GM12873 (cell line): ENCODE measurements around the gene ZG16B.

Source experiments
- CTCF ChIP-seq: IDR thresholded peaks from 2 replicates; pipeline ENCODE4 v1.5.1; 2012; ENCODE audit warnings: low read depth, mild to moderate bottlenecking, moderate library complexity, low read length, control low read depth; ENCODE audit not compliant: insufficient read depth; ENCODE audit errors: missing control alignments

The ZG16B gene

GRCh38 chr16:2841606-2842339 lies 11.7 kb downstream of the ZG16B start:
- no peak for TF ChIP-seq CTCF

GRCh38 chr16:2842340-2843000 lies 12.4 kb downstream of the ZG16B start:
- peak; percentile 71 for TF ChIP-seq CTCF

GRCh38 chr16:2843526-2843925 lies 13.4 kb downstream of the ZG16B start:
- TF ChIP-seq CTCF, result no peak

GRCh38 chr16:2845116-2845515 lies 15.0 kb downstream of the ZG16B start:
- TF ChIP-seq CTCF, result no peak

- no peak for TF ChIP-seq CTCF
These were observed 16.6 kb downstream of the ZG16B start for GRCh38 chr16:2846511-2847310.

- no peak for TF ChIP-seq CTCF
These were observed 19.0 kb downstream of the ZG16B start for GRCh38 chr16:2848933-2849725.
